ENCODE measurements around the gene ARGLU1.

DNA sequence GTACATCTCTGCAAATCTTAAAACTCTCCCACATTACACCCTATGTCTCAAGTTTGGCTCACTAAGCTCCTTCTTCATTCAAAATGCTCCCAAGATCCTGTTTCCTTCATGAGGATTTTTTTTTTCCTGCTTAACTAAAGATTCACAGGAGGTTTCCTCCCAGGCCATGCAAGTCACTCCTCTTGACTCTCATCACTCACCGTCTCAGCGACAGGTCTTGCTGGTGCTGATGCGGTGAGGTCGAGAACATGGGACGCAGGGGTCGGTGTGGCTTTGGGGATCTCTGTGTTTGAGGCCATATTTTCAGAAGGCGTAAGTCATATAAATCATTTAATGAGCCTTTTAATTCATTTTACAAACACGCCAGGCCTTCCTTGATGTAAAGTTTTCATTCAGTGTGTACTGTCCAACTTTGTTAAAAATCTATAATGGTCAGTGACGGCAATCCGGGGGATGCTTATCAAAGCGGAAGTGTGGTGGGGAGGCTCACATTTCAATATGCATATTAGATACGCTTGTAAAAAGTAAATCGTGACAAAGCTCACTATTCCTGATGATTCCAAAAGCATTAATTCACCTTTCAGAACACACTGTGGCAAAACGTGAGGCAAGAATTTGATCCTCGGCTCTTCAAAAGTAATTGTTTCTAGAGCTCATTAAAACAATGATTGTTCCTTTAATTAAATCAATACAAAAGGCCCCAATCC lies 52.9 kb downstream of the ARGLU1 start:
- TF ChIP-seq, protein P1, sequence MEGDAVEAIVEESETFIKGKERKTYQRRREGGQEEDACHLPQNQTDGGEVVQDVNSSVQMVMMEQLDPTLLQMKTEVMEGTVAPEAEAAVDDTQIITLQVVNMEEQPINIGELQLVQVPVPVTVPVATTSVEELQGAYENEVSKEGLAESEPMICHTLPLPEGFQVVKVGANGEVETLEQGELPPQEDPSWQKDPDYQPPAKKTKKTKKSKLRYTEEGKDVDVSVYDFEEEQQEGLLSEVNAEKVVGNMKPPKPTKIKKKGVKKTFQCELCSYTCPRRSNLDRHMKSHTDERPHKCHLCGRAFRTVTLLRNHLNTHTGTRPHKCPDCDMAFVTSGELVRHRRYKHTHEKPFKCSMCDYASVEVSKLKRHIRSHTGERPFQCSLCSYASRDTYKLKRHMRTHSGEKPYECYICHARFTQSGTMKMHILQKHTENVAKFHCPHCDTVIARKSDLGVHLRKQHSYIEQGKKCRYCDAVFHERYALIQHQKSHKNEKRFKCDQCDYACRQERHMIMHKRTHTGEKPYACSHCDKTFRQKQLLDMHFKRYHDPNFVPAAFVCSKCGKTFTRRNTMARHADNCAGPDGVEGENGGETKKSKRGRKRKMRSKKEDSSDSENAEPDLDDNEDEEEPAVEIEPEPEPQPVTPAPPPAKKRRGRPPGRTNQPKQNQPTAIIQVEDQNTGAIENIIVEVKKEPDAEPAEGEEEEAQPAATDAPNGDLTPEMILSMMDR (IDR thresholded peaks at IDR 0.05) = no peak
- no peak for TF ChIP-seq EZH2 (IDR thresholded peaks at IDR 0.05)

Measured in neural progenitor cell (in vitro differentiated cells).